Caco-2 (cell line): ENCODE measurements around the gene TBCK. TPM values are rescaled to one million over a fixed set of nuclear protein-coding genes. Genes with fewer than 3 reads are reported as not detected.

Source experiments
- BruUV-seq: library from RNA; stranded (reverse); fragments of 400-500 nt; replicated peaks from 2 replicates; lab custom pipeline; 2021; lab: Mats Ljungman, UMichigan
- CTCF ChIA-PET: fragments of 300-600 bp; sonication (Branson Sonifier 250); formaldehyde crosslinking; loops from one replicate; lab custom pipeline; 2022; ENCODE audit warnings: antibody characterized with exemption; lab: Charles Lee
- POLR2A ChIA-PET: fragments of 300-600 bp; sonication (Branson Sonifier 250); formaldehyde crosslinking; loops from one replicate; lab custom pipeline; 2022; ENCODE audit warnings: antibody characterized with exemption; lab: Charles Lee
- DNase-seq, 2 experiments: peaks; one replicate each; pipeline versions ENCODE4 v3.0.0 to v3.0.0-alpha.2; 2020 to 2022
- H3K27me3 ChIP-seq: replicated peaks from 2 replicates; pipeline ENCODE4 v1.6.0; 2011; ENCODE audit warnings: low read length; ENCODE audit not compliant: control insufficient read depth, insufficient read depth
- H3K36me3 ChIP-seq: 2 replicates; pipeline ENCODE4 v1.5.1; 2011; ENCODE audit warnings: low read length; ENCODE audit not compliant: control insufficient read depth, insufficient read depth
- H3K4me1 ChIP-seq: fragments of 250-450 bp; sonication (Bioruptor Pico); 2 replicates; pipeline ENCODE4 v1.5.1; 2020; ENCODE audit warnings: mild to moderate bottlenecking
- H3K4me3 ChIP-seq: 2 replicates; pipeline ENCODE4 v1.5.1; 2011; ENCODE audit warnings: low read depth, mild to moderate bottlenecking, control low read depth, low read length
- H3K9me3 ChIP-seq: fragments of 250-450 bp; sonication (Bioruptor Pico); 2 replicates; pipeline ENCODE4 v1.5.1; 2020; ENCODE audit warnings: mild to moderate bottlenecking, moderate library complexity
- H3K27ac Mint-ChIP-seq: one replicate; pipeline ENCODE4 v1.8.0; 2022; ENCODE audit warnings: mixed read lengths; ENCODE audit not compliant: unreplicated experiment
- H3K27me3 Mint-ChIP-seq: one replicate; pipeline ENCODE4 v1.8.0; 2022; ENCODE audit warnings: mixed read lengths; ENCODE audit not compliant: insufficient read depth, unreplicated experiment
- H3K36me3 Mint-ChIP-seq: one replicate; pipeline ENCODE4 v1.8.0; 2022; ENCODE audit warnings: mild to moderate bottlenecking, mixed read lengths; ENCODE audit not compliant: insufficient read depth, unreplicated experiment
- H3K4me1 Mint-ChIP-seq: one replicate; pipeline ENCODE4 v1.8.0; 2022; ENCODE audit warnings: low read depth, mixed read lengths; ENCODE audit not compliant: unreplicated experiment
- H3K4me3 Mint-ChIP-seq: one replicate; pipeline ENCODE4 v1.8.0; 2022; ENCODE audit warnings: mild to moderate bottlenecking, moderate library complexity, mixed read lengths; ENCODE audit not compliant: unreplicated experiment
- H3K9me3 Mint-ChIP-seq: one replicate; pipeline ENCODE4 v1.8.0; 2022; ENCODE audit warnings: mixed read lengths; ENCODE audit not compliant: unreplicated experiment
- intact Hi-C: fragments of 100-400 bp; cut with micrococcal nuclease; formaldehyde crosslinking; loops from one replicate; pipeline ENCODE4 v1.10.0; 2022; ENCODE audit not compliant: unreplicated experiment
- total RNA-seq: library from RNA; stranded (reverse); gene quantifications from 2 replicates; pipeline ENCODE4 v1.2.3, GENCODE V29; 2022
- TF ChIP-seq, protein P1 (sequence below), 2 experiments: fragments of 200-600 bp in 1 of 2; IDR thresholded peaks; 1 replicate in 1 of 2; 2 replicates in 1 of 2; pipeline versions ENCODE4 v1.5.1 to v1.8.0; 2011 to 2022; ENCODE audit warnings: antibody characterized with exemption in 1 of 2, control low read depth in 1 of 2, inconsistent platforms in 1 of 2, low read depth in 1 of 2, low read length in 1 of 2, mild to moderate bottlenecking in 1 of 2, moderate library complexity in 1 of 2; ENCODE audit not compliant: insufficient read depth in 1 of 2, severe bottlenecking in 1 of 2, unreplicated experiment in 1 of 2

TBCK gene
- total RNA-seq, 1 experiment from 2014 or later = 51.1 TPM

GRCh38 chr4:106302062-106302438 lies 14.0 kb downstream of the TBCK start:
- H3K27me3 ChIP-seq = no peaks in the 10 kb centered on the region
- no peak overlapping the region for H3K27ac Mint-ChIP-seq
- no peak overlapping the region for H3K4me3 ChIP-seq
- TF ChIP-seq, protein P1, sequence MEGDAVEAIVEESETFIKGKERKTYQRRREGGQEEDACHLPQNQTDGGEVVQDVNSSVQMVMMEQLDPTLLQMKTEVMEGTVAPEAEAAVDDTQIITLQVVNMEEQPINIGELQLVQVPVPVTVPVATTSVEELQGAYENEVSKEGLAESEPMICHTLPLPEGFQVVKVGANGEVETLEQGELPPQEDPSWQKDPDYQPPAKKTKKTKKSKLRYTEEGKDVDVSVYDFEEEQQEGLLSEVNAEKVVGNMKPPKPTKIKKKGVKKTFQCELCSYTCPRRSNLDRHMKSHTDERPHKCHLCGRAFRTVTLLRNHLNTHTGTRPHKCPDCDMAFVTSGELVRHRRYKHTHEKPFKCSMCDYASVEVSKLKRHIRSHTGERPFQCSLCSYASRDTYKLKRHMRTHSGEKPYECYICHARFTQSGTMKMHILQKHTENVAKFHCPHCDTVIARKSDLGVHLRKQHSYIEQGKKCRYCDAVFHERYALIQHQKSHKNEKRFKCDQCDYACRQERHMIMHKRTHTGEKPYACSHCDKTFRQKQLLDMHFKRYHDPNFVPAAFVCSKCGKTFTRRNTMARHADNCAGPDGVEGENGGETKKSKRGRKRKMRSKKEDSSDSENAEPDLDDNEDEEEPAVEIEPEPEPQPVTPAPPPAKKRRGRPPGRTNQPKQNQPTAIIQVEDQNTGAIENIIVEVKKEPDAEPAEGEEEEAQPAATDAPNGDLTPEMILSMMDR (IDR thresholded peaks at IDR 0.05; ENCODE audit: insufficient read depth in 1 of 2, low read depth in 1 of 2, low read length in 1 of 2, severe bottlenecking in 1 of 2, unreplicated experiment in 1 of 2) = no peak
- DNase-seq = no peak
- H3K4me1 ChIP-seq = peaks cover 55% of the 10 kb centered on the region
- ChIA-PET POLR2A (interaction anchor here (0.8 kb wide), 1 partner anchor 465 kb away, joined by 3 read pairs; no protein-coding TSS in a partner anchor), CTCF (no interaction called here)
- BruUV-seq = no TSS peak
- H3K36me3 ChIP-seq = peaks cover 1% of the 10 kb centered on the region; the same call in 1 of the 2 replicates
- no peaks in the 10 kb centered on the region for H3K27me3 Mint-ChIP-seq
- H3K9me3 ChIP-seq = no peaks in the 10 kb centered on the region
- no peak overlapping the region for H3K4me3 Mint-ChIP-seq
- H3K36me3 Mint-ChIP-seq = peaks cover 37% of the 10 kb centered on the region
- H3K4me1 Mint-ChIP-seq = peaks cover 59% of the 10 kb centered on the region
- intact Hi-C loops = no loop called here
- peaks cover 10% of the 10 kb centered on the region for H3K9me3 Mint-ChIP-seq

DNA sequence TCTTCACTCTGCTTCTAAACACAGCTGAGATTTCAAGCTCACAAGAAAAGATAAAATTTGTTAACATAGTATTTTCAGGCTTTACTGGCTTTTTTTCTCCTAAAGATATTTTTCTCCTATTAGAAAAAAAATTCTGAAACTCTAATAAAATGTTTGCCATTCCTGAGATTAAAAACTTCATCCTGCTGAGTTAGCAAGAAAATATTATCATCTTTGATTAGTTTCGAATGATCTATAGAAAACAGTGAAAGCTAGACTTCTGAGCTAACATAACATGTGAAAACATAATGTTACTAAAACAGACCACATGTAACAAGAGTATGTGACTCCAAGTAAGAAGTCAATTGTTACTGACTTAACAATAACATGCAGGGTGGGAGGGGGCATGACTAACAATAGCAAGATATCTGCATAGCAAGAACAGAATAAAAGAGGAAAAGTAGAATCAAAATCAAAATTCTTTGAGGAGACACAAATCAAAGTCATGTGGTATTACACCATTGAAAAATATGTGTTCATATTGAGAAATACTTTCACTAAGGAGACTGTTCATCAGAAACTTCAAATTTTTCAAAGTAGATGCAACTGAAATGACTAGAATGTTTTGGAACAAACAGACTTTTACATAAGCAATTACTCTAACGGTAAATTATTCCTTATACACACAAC lies 14.5 kb downstream of the TBCK start:
- Mint-ChIP-seq H3K4me3 (no peak overlapping the region), H3K27ac (no peak overlapping the region), H3K9me3 (peaks cover 10% of the 10 kb centered on the region), H3K27me3 (no peaks in the 10 kb centered on the region), H3K36me3 (peaks cover 37% of the 10 kb centered on the region), H3K4me1 (peaks cover 59% of the 10 kb centered on the region)
- Histone ChIP-seq H3K4me1 (peaks cover 57% of the 10 kb centered on the region), H3K4me3 (no peak overlapping the region), H3K27me3 (no peaks in the 10 kb centered on the region), H3K36me3 (peaks cover 1% of the 10 kb centered on the region; the same call in 1 of the 2 replicates), H3K9me3 (no peaks in the 10 kb centered on the region)
- BruUV-seq = no TSS peak
- DNase-seq = no peak
- CTCF ChIA-PET = no interaction called here
- intact Hi-C loops = no loop called here
- POLR2A ChIA-PET = no interaction called here
- TF ChIP-seq, protein P1 (IDR thresholded peaks at IDR 0.05; ENCODE audit: insufficient read depth in 1 of 2, low read depth in 1 of 2, low read length in 1 of 2, severe bottlenecking in 1 of 2, unreplicated experiment in 1 of 2) = no peak

GRCh38 chr4:106299977-106300376 lies 16.0 kb downstream of the TBCK start:
- no TSS peak for BruUV-seq
- no peaks in the 10 kb centered on the region for H3K9me3 ChIP-seq
- H3K36me3 ChIP-seq = peaks cover 1% of the 10 kb centered on the region; the same call in 1 of the 2 replicates
- peaks cover 10% of the 10 kb centered on the region for H3K9me3 Mint-ChIP-seq
- H3K4me1 ChIP-seq = peaks cover 46% of the 10 kb centered on the region
- H3K27ac Mint-ChIP-seq = no peak overlapping the region
- H3K36me3 Mint-ChIP-seq = peaks cover 30% of the 10 kb centered on the region
- H3K4me3 ChIP-seq = no peak overlapping the region
- ChIA-PET CTCF (no interaction called here), POLR2A (no interaction called here)
- peaks cover 52% of the 10 kb centered on the region for H3K4me1 Mint-ChIP-seq
- TF ChIP-seq, protein P1 (IDR thresholded peaks at IDR 0.05; ENCODE audit: insufficient read depth in 1 of 2, low read depth in 1 of 2, low read length in 1 of 2, severe bottlenecking in 1 of 2, unreplicated experiment in 1 of 2) = no peak
- intact Hi-C loops = no loop called here
- no peak for DNase-seq
- H3K27me3 Mint-ChIP-seq = no peaks in the 10 kb centered on the region
- H3K27me3 ChIP-seq = no peaks in the 10 kb centered on the region
- H3K4me3 Mint-ChIP-seq = no peak overlapping the region
